Upper lobe of right lung (tissue), 1 donor: ENCODE data around the gene S100A10. TPM values are rescaled to one million over a fixed set of nuclear protein-coding genes. Genes with fewer than 3 reads are reported as not detected.
A peak's percentile ranks its signal among the peaks of the same experiment; 100 is the strongest.

Source experiments
- ATAC-seq: fragments of 200-7000 bp; cut with Tn5 transposase; one replicate; pipeline ENCODE4 v1.9.1; 2020; ENCODE audit warnings: mild to moderate bottlenecking, moderate library complexity
- DNase-seq: peaks from one replicate; pipeline ENCODE4 v3.0.0-alpha.2; 2020
- H3K27ac ChIP-seq: fragments of 200-600 bp; one replicate; pipeline ENCODE4 v1.8.0; 2022
- H3K27me3 ChIP-seq: fragments of 200-600 bp; one replicate; pipeline ENCODE4 v1.8.0; 2022; ENCODE audit warnings: mild to moderate bottlenecking
- H3K36me3 ChIP-seq: fragments of 200-600 bp; one replicate; pipeline ENCODE4 v1.8.0; 2022
- H3K4me1 ChIP-seq: fragments of 200-600 bp; one replicate; pipeline ENCODE4 v1.8.0; 2022
- H3K4me3 ChIP-seq: fragments of 200-600 bp; one replicate; pipeline ENCODE4 v1.8.0; 2022; ENCODE audit warnings: mild to moderate bottlenecking
- H3K9me3 ChIP-seq: fragments of 200-600 bp; one replicate; pipeline ENCODE4 v1.8.0; 2022
- intact Hi-C: fragments of 100-400 bp; cut with DNase I; formaldehyde crosslinking; loops from one replicate; pipeline ENCODE4 v1.11.0; 2022
- total RNA-seq: library from RNA; stranded (reverse); fragmentation: NEBNext Ultra II Directional; extraction: Animal tissue kit (Norgen Biotek cat#: 25700); gene quantifications from one replicate; pipeline ENCODE4 v1.2.1, GENCODE V29; 2021
- TF ChIP-seq, protein P1 (sequence below): fragments of 200-600 bp; IDR thresholded peaks from one replicate; pipeline ENCODE4 v1.8.0; 2022; ENCODE audit warnings: antibody characterized with exemption
- donor health status: DM: no; HTN: yes; CAD: no; lungs with severe emphysema.

The S100A10 gene
- total RNA-seq, 1 donor from 2014 or later, result 643 TPM

DNA sequence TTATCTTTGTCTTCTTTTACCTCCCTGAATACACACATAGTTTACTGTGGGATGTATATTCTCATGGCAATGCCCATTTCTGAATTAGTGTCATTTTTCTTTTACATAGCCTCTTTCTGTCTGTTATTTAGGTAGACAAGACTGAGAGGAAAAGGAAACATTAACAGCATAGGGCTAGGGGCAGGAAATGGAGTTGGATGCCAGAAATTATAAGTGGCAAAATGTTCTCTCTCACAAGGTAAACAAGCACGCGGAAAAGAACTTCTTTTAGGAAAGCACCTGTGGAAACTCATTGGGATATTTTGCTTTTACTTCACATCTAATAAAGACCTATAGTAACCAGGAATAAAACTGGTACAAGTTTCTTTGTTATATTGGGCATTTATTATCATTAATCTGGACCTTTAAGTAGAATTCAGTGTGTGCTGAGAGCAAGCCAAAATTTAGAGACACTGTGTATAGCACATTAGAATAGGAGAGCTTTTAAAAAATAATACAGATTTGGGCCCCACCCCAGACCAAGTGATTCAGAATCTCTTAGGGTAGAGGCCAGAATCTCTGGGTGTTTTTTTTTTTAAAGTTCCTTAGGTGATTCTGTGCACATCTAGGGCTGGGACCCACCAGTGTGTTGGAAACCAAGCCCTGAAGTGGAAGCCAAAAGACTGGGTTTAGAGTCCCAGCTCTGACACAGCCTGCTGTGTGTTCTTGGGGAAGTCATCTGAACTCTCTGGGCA lies 32.7 kb downstream of the S100A10 start:
- Histone ChIP-seq H3K27me3 (no peaks in the 10 kb centered on the region), H3K27ac (peak overlapping the region; percentile 65), H3K9me3 (no peaks in the 10 kb centered on the region), H3K4me1 (peaks cover 15% of the 10 kb centered on the region), H3K4me3 (no peak overlapping the region), H3K36me3 (no peaks in the 10 kb centered on the region)
- TF ChIP-seq, protein P1, sequence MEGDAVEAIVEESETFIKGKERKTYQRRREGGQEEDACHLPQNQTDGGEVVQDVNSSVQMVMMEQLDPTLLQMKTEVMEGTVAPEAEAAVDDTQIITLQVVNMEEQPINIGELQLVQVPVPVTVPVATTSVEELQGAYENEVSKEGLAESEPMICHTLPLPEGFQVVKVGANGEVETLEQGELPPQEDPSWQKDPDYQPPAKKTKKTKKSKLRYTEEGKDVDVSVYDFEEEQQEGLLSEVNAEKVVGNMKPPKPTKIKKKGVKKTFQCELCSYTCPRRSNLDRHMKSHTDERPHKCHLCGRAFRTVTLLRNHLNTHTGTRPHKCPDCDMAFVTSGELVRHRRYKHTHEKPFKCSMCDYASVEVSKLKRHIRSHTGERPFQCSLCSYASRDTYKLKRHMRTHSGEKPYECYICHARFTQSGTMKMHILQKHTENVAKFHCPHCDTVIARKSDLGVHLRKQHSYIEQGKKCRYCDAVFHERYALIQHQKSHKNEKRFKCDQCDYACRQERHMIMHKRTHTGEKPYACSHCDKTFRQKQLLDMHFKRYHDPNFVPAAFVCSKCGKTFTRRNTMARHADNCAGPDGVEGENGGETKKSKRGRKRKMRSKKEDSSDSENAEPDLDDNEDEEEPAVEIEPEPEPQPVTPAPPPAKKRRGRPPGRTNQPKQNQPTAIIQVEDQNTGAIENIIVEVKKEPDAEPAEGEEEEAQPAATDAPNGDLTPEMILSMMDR, result no peak
- intact Hi-C loops, result no loop called here
- ATAC-seq (peak; percentile 68), DNase-seq (no peak)

DNA sequence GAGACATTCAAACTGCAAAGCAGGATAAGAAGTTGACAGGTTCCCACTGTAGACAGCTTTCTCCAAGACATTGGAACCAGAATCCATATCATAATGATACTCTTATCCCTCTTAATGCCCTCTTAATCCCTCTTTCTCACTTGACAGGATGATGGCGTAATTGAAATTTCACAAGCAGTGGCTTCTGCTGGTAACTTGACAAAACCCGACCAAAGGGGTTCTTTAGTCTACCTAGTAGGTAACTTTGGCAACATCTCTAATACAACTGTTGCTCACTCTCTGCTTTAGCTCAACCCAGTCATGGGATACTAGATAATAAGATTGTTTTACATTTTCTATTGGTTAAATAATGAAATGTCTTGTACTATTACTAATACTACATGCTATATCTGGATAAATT lies 34.7 kb downstream of the S100A10 start:
- intact Hi-C loops, result no loop called here
- Histone ChIP-seq H3K36me3 (no peaks in the 10 kb centered on the region), H3K27ac (no peak overlapping the region), H3K4me3 (no peak overlapping the region), H3K4me1 (peaks cover 15% of the 10 kb centered on the region), H3K27me3 (no peaks in the 10 kb centered on the region), H3K9me3 (no peaks in the 10 kb centered on the region)
- ATAC-seq (no peak), DNase-seq (no peak)
- TF ChIP-seq, protein P1, result no peak

DNA sequence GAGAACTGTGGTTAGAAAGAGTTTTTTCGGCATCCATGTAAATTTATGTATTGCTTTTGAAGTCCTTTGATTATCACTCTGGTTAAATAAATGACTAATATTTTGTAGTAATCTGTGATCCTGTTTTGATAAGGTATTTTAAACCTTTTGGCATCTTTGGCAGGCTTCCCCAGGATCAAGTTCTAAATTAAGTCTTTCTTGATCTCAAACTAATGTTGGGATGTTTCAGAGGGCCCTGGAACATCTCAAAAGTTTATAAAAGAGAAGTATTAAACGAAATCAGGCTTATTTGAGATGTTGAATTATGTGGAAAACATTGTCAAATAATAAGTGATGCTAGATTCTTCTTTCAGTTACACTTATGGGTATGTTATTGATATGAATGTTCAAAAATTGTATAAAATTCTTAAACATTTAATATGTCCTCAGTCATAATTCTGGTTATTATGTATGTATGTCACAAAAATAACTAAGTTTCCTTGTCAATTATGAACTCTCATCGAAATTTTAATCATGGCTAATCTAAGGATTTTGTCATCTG lies 36.6 kb downstream of the S100A10 start:
- no peak overlapping the region for H3K27ac ChIP-seq
- H3K4me3 ChIP-seq, result no peak overlapping the region
- H3K9me3 ChIP-seq, result no peaks in the 10 kb centered on the region
- H3K36me3 ChIP-seq, result no peaks in the 10 kb centered on the region
- DNase-seq, result no peak
- no peak for ATAC-seq
- TF ChIP-seq, protein P1, result no peak
- peaks cover 8% of the 10 kb centered on the region for H3K4me1 ChIP-seq
- intact Hi-C loops, result no loop called here
- H3K27me3 ChIP-seq, result no peaks in the 10 kb centered on the region

DNA sequence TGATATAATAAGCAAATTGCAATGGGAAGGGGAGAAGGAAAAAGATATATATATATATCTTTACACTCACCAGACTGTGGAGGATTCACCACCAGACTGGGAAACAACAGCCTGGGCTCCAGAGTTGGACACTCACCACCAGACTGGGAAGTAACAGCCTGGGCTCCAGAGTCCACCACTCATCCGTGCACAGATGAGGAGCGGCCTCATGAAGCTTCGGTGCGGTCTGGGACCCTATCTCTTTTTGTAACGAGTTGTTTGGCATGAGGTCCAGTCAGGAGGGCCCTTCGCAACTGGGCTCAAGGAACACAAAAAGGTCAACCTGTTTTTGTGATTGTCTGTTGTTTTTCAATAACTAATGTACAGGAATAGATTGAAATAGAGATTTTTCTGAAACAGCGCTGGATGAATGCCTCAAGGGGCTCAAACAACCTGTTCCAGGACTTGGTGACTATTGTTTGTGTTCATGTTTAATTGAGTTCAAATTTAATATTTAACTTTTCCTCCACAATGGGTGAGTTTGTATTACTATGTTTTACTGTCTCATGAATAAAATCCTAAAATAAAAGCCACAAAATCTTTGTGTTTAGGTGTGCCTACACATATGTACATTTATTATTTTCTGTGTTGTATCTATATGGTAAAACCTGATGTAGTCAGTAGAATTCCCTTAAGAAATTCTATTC lies 40.1 kb downstream of the S100A10 start:
- Histone ChIP-seq H3K4me1 (no peaks in the 10 kb centered on the region), H3K4me3 (no peak overlapping the region), H3K27me3 (no peaks in the 10 kb centered on the region), H3K9me3 (no peaks in the 10 kb centered on the region), H3K27ac (no peak overlapping the region), H3K36me3 (no peaks in the 10 kb centered on the region)
- TF ChIP-seq, protein P1, result no peak
- intact Hi-C loops, result no loop called here
- no peak for ATAC-seq
- DNase-seq, result no peak

DNA sequence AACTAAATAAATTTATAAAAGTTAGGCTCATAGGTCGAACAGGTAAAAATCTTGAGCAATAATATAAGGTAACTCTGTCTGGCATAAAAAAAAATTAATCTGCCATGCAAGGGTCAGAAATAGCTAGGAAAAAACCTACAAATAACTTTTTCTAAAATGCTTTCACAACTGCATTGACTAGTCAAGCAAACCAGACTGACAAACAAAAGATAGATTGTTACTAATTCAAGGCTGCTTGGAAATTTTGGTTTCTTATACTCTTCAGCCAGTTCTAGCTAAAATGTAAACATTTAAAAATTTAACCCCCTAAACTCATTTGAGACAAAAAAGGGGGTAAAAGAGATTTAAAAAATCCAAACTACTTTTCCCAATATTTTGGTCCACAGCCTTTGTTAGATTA lies 40.8 kb downstream of the S100A10 start:
- no peaks in the 10 kb centered on the region for H3K36me3 ChIP-seq

More for the DNA sequence above, 40.8 kb downstream of the S100A10 start:
- intact Hi-C loops, result no loop called here
- no peak overlapping the region for H3K27ac ChIP-seq
- no peak overlapping the region for H3K4me3 ChIP-seq
- H3K9me3 ChIP-seq, result no peaks in the 10 kb centered on the region
- H3K4me1 ChIP-seq, result no peaks in the 10 kb centered on the region
- DNase-seq (no peak), ATAC-seq (no peak)
- TF ChIP-seq, protein P1, result no peak
- no peaks in the 10 kb centered on the region for H3K27me3 ChIP-seq
